Activated T-helper 17 cell treated with anti-CD3 and anti-CD28 coated beads, Interleukin-2, amount 50 U/mL, for 72 hours (primary cell): ENCODE data around the gene ACOT9. TPM values are rescaled to one million over a fixed set of nuclear protein-coding genes. Genes with fewer than 3 reads are reported as not detected.

ENCODE experiments used
- ATAC-seq: fragments of 150-1000 bp; cut with Tn5 transposase; replicated peaks from 2 replicates; pipeline ENCODE4 v1.10.0; 2021; ENCODE audit warnings: mild to moderate bottlenecking, moderate library complexity
- H3K27ac Mint-ChIP-seq: one replicate; pipeline ENCODE4 v1.8.0; 2022; ENCODE audit warnings: mixed read lengths
- H3K27me3 Mint-ChIP-seq: one replicate; pipeline ENCODE4 v1.8.0; 2022; ENCODE audit warnings: mixed read lengths
- H3K36me3 Mint-ChIP-seq: one replicate; pipeline ENCODE4 v1.8.0; 2022; ENCODE audit warnings: low read depth, mild to moderate bottlenecking, mixed read lengths
- H3K4me1 Mint-ChIP-seq: one replicate; pipeline ENCODE4 v1.8.0; 2022; ENCODE audit warnings: mixed read lengths
- H3K4me3 Mint-ChIP-seq: one replicate; pipeline ENCODE4 v1.8.0; 2022; ENCODE audit warnings: mild to moderate bottlenecking, mixed read lengths
- H3K9me3 Mint-ChIP-seq: one replicate; pipeline ENCODE4 v1.8.0; 2022; ENCODE audit warnings: mixed read lengths
- total RNA-seq, 2 donors: library from RNA; stranded (reverse); gene quantifications; one replicate each; pipeline ENCODE4 v1.2.3, GENCODE V29; 2022

The ACOT9 gene, protein sequence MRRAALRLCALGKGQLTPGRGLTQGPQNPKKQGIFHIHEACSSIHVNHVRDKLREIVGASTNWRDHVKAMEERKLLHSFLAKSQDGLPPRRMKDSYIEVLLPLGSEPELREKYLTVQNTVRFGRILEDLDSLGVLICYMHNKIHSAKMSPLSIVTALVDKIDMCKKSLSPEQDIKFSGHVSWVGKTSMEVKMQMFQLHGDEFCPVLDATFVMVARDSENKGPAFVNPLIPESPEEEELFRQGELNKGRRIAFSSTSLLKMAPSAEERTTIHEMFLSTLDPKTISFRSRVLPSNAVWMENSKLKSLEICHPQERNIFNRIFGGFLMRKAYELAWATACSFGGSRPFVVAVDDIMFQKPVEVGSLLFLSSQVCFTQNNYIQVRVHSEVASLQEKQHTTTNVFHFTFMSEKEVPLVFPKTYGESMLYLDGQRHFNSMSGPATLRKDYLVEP
- total RNA-seq = 10 to 100 TPM; 34.5 to 40.1 TPM

DNA sequence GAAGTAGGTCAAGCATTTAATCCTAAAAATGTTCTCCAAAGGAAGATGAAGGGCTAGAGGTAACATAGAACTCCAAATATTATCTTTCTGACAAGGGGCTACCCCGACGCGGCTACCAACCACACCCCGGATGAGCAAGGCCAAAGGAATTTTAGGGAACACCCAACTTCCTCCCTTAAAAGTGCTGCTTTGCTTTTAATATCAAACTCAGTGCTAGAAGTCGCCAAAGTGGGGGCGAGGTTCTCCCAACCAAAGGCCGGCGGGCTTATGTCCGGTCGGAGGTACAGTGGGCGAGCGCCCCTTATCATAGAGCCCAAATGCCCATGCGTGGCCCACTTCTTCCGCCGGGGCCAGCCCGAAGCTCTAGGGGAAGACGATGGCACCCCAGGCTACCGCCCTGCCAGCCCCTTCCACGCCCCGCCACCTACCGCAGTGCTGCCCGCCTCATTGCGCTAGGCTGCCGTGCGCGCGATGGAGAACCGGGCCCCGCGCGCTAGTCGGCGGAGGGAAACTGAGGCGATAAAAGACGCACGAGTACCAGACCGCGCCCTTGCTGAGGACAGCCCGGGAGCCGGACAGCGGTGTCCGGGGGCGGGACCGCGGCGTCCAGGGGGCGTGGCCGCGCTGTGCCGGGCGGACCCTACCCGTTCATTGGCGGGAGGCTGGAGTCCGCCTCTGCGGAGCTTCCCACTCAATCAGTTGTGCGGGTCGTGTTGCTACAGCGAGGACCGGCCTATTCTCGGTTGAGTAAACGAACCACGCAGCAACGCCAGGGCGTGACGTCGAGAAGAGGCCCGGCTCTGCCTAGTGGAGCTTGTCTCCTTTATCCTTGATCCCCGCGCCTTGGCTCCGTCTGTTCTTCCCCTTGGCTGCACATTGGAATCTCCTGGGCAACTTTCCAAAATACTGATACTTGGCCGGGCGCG lies at the start of gene ACOT9:
Gene ACOT9 (minus strand): TSS at position 580 of the 926 bp plus-strand sequence. CDS start 132 bp downstream, at position 448.
- H3K4me1 Mint-ChIP-seq = peaks cover 16% of the 10 kb centered on the region
- H3K27me3 Mint-ChIP-seq = no peaks in the 10 kb centered on the region

DNA sequence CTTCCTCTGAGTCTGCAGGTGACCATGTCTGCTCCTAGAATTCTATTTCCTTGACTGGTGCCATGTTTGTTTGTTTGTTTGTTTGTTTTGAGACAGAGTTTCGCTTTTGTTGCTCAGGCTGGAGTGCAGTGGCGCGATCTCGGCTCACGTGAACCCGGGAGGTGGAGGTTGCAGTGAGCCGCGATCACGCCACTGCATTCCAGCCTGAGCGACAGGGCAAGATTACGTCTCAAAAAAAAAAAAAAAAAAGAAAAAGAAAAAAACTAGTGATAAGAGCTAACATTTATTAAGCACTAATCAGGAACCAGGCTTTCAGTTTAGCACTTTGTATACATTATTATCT lies 47.0 kb upstream of the ACOT9 start:
- no peak for ATAC-seq
- no peaks in the 10 kb centered on the region for H3K27me3 Mint-ChIP-seq
- H3K27ac Mint-ChIP-seq = no peak overlapping the region
- H3K4me1 Mint-ChIP-seq = peaks cover 2% of the 10 kb centered on the region
- H3K4me3 Mint-ChIP-seq = no peak overlapping the region
- no peaks in the 10 kb centered on the region for H3K9me3 Mint-ChIP-seq
- H3K36me3 Mint-ChIP-seq = peaks cover 17% of the 10 kb centered on the region

More for the DNA sequence above, at the start of gene ACOT9:
- peak within 1 kb of the TSS; percentile 90 for H3K27ac Mint-ChIP-seq
- H3K36me3 Mint-ChIP-seq = no peaks in the 10 kb centered on the region
- peak; percentile 97 for ATAC-seq
- H3K4me3 Mint-ChIP-seq = peak within 1 kb of the TSS; percentile 87
- H3K9me3 Mint-ChIP-seq = no peaks in the 10 kb centered on the region

DNA sequence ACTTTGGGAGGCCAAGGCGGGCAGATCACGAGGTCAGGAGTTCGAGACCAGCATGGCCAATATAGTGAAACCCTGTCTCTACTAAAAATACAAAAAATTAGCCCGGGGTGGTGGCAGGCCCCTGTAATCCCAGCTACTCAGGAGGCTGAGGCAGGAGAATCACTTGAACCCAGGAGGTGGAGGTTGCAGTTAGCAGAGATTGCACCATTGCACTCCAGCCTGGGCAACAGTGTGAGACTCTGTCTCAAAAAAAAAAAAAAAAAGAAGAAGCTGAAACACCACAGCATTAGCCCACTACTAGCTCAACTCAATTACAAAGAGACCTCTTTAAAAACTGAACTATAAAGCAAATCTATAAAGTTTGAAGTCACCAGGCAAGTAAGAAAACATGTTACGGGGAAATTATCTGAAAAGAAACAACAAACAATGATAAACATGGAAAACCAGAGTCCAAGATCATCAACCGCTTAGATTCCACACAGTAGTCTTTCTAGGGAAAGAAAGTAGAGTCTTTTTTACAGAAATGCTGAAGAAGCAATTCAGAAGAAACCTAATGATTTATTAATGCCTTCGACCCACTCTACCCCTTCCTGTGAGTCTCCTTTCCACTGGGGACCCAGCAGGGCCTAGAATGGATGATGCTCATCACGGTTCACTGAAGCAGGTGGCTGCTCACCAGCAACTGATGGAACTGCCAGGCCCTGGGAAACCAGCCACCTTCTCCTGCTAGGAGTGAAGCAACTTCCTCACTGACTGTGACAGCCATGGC lies 46.5 kb upstream of the ACOT9 start:
- Mint-ChIP-seq H3K36me3 (peaks cover 22% of the 10 kb centered on the region), H3K4me1 (peaks cover 8% of the 10 kb centered on the region), H3K4me3 (no peak overlapping the region), H3K27ac (no peak overlapping the region), H3K9me3 (no peaks in the 10 kb centered on the region), H3K27me3 (no peaks in the 10 kb centered on the region)
- no peak for ATAC-seq

DNA sequence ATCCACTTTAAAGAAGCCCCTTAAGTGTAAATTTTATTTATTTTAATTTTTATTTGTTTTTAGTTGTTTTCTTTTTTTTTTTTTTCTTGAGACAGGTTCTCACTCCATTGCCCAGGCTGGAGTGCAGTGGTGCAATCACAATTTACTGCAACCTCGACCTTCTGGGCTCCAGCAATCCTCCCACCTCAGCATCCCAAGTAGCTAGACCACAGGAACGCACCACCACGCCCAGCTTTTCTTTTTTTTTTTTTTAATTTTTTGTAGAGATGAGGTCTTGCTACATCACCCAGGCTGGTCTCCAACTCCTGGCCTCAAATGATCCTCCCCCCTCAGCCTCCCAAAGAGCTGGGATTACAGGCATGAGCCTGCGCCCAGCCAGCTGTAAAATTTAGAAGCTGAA lies 45.9 kb upstream of the ACOT9 start:
- Mint-ChIP-seq H3K9me3 (no peaks in the 10 kb centered on the region), H3K27me3 (no peaks in the 10 kb centered on the region), H3K4me3 (no peak overlapping the region), H3K4me1 (peaks cover 13% of the 10 kb centered on the region), H3K27ac (no peak overlapping the region), H3K36me3 (peaks cover 28% of the 10 kb centered on the region)
- ATAC-seq = no peak

DNA sequence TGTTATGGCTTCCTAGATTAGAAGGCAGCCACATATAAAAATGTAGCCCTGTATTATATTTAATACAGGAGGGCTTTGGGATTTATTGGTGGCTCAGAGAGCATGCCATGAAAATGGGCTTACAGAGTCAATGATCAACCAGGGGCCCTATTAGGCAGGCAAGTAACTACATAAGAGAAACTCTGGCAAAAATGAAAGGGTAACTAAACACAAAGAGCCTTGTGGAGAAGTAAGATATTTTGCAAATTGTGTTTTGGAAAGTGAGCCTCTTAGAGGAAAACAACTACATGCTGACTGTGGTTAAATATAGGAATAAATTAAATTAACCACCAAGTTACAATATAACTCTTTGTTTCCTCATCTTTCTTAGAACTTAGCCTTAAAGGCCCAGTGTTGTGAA lies 45.4 kb upstream of the ACOT9 start:
- Mint-ChIP-seq H3K36me3 (peaks cover 33% of the 10 kb centered on the region), H3K4me3 (no peak overlapping the region), H3K27me3 (no peaks in the 10 kb centered on the region), H3K27ac (no peak overlapping the region), H3K9me3 (no peaks in the 10 kb centered on the region), H3K4me1 (peaks cover 13% of the 10 kb centered on the region)
- ATAC-seq = no peak

DNA sequence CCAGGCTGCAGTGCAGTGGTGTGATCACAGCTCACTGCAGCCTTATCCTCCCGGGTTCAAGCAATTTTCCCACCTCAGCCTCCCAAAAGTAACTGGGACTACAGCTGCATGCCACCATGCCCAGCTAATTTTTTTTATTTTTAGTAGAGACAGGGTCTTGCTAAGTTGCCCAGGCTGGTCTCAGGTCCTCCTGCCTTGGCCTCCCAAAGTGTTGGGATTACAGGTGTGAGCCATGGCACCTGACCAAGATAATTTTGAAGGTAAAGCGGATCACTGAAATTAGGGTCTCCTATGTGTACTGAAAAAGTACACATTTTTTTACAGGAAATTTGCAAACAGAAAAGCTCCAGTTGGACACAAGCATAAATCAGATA lies 44.7 kb upstream of the ACOT9 start:
- Mint-ChIP-seq H3K27ac (no peak overlapping the region), H3K9me3 (no peaks in the 10 kb centered on the region), H3K4me1 (peaks cover 13% of the 10 kb centered on the region), H3K4me3 (no peak overlapping the region), H3K36me3 (peaks cover 40% of the 10 kb centered on the region), H3K27me3 (no peaks in the 10 kb centered on the region)
- ATAC-seq = no peak

DNA sequence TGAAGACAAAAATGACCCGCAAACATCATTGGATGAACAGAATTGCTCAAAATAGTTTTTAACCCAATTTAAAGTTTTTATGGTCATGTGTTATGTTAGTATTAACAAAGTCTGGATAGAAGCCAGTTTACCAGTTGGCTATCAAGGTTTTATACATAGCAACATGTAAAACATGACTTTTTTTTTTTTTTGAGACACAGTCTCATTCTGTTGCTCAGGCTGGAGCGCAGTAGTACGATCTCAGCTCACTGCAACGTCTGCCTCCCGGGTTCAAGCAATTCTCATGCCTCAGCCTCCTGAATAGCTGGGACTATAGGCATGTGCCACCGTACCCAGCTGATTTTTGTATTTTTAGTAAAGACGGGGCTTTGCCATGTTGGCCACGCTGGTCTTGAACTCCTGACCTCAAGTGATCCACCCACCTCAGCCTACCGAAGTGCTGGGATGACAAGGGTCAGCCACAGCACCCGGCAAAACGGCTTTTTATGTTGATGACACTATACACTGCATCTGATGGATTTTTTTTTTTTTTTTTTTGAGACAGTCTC lies 43.3 kb upstream of the ACOT9 start:
- ATAC-seq = no peak
- H3K27ac Mint-ChIP-seq = no peak overlapping the region
- peaks cover 18% of the 10 kb centered on the region for H3K4me1 Mint-ChIP-seq
- peaks cover 54% of the 10 kb centered on the region for H3K36me3 Mint-ChIP-seq
- H3K9me3 Mint-ChIP-seq = no peaks in the 10 kb centered on the region
- H3K4me3 Mint-ChIP-seq = peak overlapping the region; percentile 94
- no peaks in the 10 kb centered on the region for H3K27me3 Mint-ChIP-seq

DNA sequence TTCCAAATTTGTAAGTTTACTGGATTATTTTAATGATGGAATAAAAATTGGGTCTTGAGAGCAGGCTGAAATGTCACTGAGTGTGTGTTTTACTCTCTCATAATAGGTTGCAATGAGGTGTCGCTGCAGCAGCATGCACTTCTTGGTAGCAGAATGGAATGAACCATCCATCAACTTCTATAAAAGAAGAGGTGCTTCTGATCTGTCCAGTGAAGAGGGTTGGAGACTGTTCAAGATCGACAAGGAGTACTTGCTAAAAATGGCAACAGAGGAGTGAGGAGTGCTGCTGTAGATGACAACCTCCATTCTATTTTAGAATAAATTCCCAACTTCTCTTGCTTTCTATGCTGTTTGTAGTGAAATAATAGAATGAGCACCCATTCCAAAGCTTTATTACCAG lies 42.5 kb upstream of the ACOT9 start:
- Mint-ChIP-seq H3K4me1 (peaks cover 18% of the 10 kb centered on the region), H3K27ac (no peak overlapping the region), H3K36me3 (peaks cover 56% of the 10 kb centered on the region)

DNA sequence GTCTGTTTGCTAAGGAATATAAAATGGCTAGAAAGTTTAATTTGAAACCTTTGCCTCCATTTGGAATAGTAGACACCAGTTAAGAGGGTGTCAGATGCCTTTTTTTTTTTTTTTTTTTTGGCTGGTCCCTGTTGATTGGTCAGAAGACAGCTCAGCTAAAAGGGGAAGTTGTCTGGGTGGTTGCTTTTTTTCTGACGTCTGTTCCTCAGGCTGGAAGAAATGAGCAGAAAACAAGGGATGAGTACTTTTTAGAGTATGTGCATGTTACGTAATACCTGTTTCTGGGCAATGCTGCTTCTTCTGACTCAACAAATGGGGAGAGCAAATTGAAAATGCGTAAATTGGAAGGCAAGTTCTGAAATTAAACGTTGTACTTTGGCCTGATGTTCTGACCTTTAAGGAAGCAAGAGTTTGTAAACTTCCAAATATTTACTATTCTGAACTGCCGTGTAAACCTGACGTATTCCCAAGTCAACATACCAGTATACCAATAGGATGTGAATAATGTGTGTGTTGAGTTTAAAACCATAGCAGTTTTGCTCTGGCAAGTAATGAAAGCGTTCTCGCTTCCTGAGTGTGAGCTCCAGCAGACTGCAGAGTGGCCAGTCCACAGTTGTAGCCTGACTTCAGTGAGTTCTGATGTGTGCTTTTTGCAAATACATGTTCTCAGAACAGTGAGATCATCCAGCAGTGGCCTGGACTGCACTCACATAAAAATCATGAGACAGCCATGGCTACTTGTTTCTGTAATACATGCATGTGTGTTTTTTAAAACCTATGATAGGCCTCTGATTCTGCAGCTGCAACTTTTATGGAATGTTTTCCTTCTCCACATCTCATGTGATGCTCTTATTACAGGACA lies 41.6 kb upstream of the ACOT9 start:
- peak overlapping the region; percentile 99 for H3K27ac Mint-ChIP-seq
- H3K4me1 Mint-ChIP-seq = peaks cover 18% of the 10 kb centered on the region
- no peaks in the 10 kb centered on the region for H3K27me3 Mint-ChIP-seq
- ATAC-seq = peak; percentile 5
- no peaks in the 10 kb centered on the region for H3K9me3 Mint-ChIP-seq
- H3K36me3 Mint-ChIP-seq = peaks cover 56% of the 10 kb centered on the region
- H3K4me3 Mint-ChIP-seq = peak overlapping the region; percentile 94

More for the DNA sequence above, 42.5 kb upstream of the ACOT9 start:
- Mint-ChIP-seq H3K4me3 (peak overlapping the region; percentile 94), H3K27me3 (no peaks in the 10 kb centered on the region), H3K9me3 (no peaks in the 10 kb centered on the region)
- no peak for ATAC-seq

DNA sequence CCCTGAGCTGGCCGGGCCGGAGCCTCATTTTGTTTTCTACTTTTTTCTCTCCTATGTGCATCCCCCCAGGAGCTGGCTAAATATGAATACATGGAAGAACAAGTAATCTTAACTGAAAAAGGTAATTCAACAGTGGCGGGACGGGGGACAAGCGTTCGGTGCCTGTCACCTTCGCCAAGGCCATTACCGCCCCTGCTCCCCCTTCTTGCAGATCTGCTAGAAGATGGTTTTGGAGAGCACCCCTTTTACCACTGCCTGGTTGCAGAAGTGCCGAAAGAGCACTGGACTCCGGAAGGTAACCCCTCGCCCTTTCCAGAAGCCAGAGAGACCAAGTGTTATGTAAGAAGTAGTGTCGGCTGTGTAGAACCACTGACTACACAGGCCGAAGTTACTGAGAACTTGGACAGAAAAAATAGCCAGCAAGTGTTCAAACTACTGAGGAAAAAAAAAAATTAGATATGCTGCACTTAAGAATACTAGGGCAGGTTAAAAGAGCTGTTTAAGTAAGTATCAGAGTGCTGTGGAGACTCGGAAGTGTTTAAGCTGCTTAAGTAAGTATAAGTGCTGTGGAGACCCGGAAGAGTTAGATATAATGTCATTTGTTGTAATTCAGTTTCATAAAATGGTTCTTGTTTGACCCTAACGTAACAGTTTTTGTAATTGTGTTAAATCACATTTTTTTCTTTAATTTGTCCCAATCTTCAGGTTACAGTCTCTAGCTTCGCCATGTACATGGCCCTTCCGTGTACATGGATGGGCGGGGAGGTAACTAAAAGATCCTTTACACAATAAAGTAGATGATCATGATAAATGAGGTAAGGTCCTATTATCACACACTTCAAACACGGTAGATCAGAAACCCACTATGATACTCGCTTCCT lies 40.8 kb upstream of the ACOT9 start:
- no peaks in the 10 kb centered on the region for H3K9me3 Mint-ChIP-seq
- ATAC-seq = no peak
- H3K4me1 Mint-ChIP-seq = peaks cover 18% of the 10 kb centered on the region
- peak overlapping the region; percentile 99 for H3K27ac Mint-ChIP-seq
- no peaks in the 10 kb centered on the region for H3K27me3 Mint-ChIP-seq
- peaks cover 56% of the 10 kb centered on the region for H3K36me3 Mint-ChIP-seq
- peak overlapping the region; percentile 94 for H3K4me3 Mint-ChIP-seq

DNA sequence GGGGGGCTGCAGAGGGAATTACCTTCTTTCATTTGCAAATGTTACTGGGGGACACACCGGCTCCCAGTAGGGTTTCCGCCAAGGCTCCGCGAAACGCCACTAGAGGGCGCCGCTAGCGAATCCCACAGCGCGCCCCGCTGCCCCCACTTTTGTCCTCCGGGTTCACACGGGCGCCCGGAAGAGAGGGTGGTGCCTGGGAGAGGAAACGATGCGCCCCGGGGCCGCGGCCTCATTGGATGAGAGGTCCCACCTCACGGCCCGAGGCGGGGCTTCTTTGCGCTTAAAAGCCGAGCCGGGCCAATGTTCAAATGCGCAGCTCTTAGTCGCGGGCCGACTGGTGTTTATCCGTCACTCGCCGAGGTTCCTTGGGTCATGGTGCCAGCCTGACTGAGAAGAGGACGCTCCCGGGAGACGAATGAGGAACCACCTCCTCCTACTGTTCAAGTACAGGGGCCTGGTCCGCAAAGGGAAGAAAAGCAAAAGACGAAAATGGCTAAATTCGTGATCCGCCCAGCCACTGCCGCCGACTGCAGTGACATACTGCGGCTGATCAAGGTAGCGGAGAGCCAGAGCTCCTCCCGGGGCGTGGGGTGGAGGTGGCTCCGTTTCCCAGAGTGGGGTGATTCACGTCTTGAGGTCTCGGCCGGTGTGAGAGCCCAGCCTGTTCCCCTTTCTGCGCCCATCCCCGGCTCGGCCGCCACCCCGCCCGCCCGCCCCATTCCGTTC lies 40.0 kb upstream of the ACOT9 start, which contains the start of gene SAT1:
Gene SAT1 (plus strand): TSS at position 311 of the 726 bp plus-strand sequence. CDS start 179 bp downstream, at position 490.
- ATAC-seq = peak; percentile 83
- Mint-ChIP-seq H3K27ac (peak within 1 kb of the TSS; percentile 99), H3K4me3 (peak within 1 kb of the TSS; percentile 94), H3K9me3 (no peaks in the 10 kb centered on the region), H3K27me3 (no peaks in the 10 kb centered on the region), H3K36me3 (peaks cover 56% of the 10 kb centered on the region), H3K4me1 (peaks cover 18% of the 10 kb centered on the region)

DNA sequence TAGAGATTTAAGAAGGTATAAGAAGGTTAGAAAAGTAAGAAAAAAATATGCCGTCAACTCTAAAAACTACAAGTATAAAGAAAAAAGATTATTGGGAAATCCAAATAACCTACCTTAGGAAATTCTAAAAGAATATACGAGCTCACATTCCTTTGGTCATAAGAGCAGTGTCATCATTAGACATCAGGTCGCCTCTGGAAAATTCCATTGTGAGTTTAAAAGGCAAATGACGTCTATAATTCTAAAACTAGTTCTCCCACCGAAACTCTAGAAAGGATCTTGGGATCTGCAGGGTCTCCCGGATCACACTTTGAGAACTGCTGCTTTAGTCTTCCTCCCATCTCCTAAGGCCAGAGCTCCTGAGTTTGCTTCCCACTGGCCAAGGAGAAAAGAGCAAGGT lies 39.4 kb upstream of the ACOT9 start:
- Mint-ChIP-seq H3K36me3 (peaks cover 56% of the 10 kb centered on the region), H3K27ac (peak overlapping the region; percentile 99), H3K9me3 (no peaks in the 10 kb centered on the region), H3K27me3 (no peaks in the 10 kb centered on the region), H3K4me3 (peak overlapping the region; percentile 94), H3K4me1 (peaks cover 18% of the 10 kb centered on the region)
- no peak for ATAC-seq
